Suprapubic skin (tissue), 4 donors: ENCODE measurements around the gene SSNA1.

ENCODE experiments used
- POLR2A ChIP-seq, 2 donors: fragments of 450-650 bp; IDR thresholded peaks; one replicate each; pipeline ENCODE4 v1.6.1; 2017; ENCODE audit warnings: antibody characterized with exemption in 2 of 2, mild to moderate bottlenecking in 2 of 2, moderate library complexity in 2 of 2
- POLR2AphosphoS5 ChIP-seq, 3 donors: sonication (generic); formaldehyde crosslinking; IDR thresholded peaks; one replicate each; pipeline ENCODE4 v1.6.1; 2017; ENCODE audit warnings: antibody characterized with exemption in 3 of 3

GRCh38 chr9:137168573-137168903 lies 19.9 kb upstream of the SSNA1 start:
- TF ChIP-seq POLR2A (IDR thresholded peaks at IDR 0.05): no peak
- TF ChIP-seq POLR2AphosphoS5 (IDR thresholded peaks at IDR 0.05): no peak
